Panc1 (cell line): ENCODE results near the gene AFG1L. TPM values are rescaled to one million over a fixed set of nuclear protein-coding genes. Genes with fewer than 3 reads are reported as not detected.

Experiments used
- ATAC-seq: fragments of 200-7000 bp; cut with Tn5 transposase; 2 replicates; pipeline ENCODE4 v1.9.1; 2020; ENCODE audit warnings: mild to moderate bottlenecking, moderate library complexity
- BruUV-seq: library from RNA; stranded (reverse); fragments of 400-500 nt; replicated peaks from 2 replicates; lab custom pipeline; 2021; lab: Mats Ljungman, UMichigan
- CTCF ChIA-PET: fragments of 300-600 bp; sonication (Branson Sonifier 250); formaldehyde crosslinking; loops from one replicate; lab custom pipeline; 2022; ENCODE audit warnings: antibody characterized with exemption; lab: Charles Lee
- POLR2A ChIA-PET: fragments of 300-600 bp; sonication (Branson Sonifier 250); formaldehyde crosslinking; loops from one replicate; lab custom pipeline; 2022; ENCODE audit warnings: antibody characterized with exemption; lab: Charles Lee
- DNase-seq: peaks from one replicate; pipeline ENCODE4 v3.0.0-alpha.2; 2010; ENCODE audit warnings: low read depth, low spot score
- H3K27ac ChIP-seq: 2 replicates; pipeline ENCODE4 v1.5.1; 2011; ENCODE audit warnings: mild to moderate bottlenecking, low read length, inconsistent platforms
- H3K27me3 ChIP-seq: fragments of 200-500 bp; sonication (Bioruptor generic); 2 replicates; pipeline ENCODE4 v1.6.0; 2014; ENCODE audit warnings: low read length, inconsistent platforms; ENCODE audit not compliant: control insufficient read depth, insufficient read depth
- H3K36me3 ChIP-seq: fragments of 200-500 bp; sonication (Bioruptor generic); 2 replicates; pipeline ENCODE4 v1.5.1; 2014; ENCODE audit warnings: inconsistent platforms, mild to moderate bottlenecking, low read length, moderate library complexity; ENCODE audit not compliant: control insufficient read depth, insufficient read depth
- H3K4me1 ChIP-seq: 2 replicates; pipeline ENCODE4 v1.5.1; 2011; ENCODE audit warnings: inconsistent platforms, mild to moderate bottlenecking, low read length, moderate library complexity; ENCODE audit not compliant: control insufficient read depth, insufficient read depth
- H3K4me3 ChIP-seq, 2 experiments: 2 replicates each; pipeline ENCODE4 v1.5.1; 2011 to 2012; ENCODE audit warnings: low read depth in 2 of 2, low read length in 2 of 2, mild to moderate bottlenecking in 2 of 2, inconsistent platforms in 1 of 2, moderate library complexity in 1 of 2
- H3K9me3 ChIP-seq: fragments of 200-500 bp; sonication (Bioruptor generic); 2 replicates; pipeline ENCODE4 v1.5.1; 2014; ENCODE audit warnings: low read depth, mild to moderate bottlenecking, inconsistent platforms, low read length, moderate library complexity; ENCODE audit not compliant: control insufficient read depth, insufficient read depth
- CTCF ChIP-seq: fragments of 450-650 bp; IDR thresholded peaks from 2 replicates; pipeline ENCODE4 v1.5.1; 2017; ENCODE audit warnings: mild to moderate bottlenecking
- POLR2AphosphoS5 ChIP-seq: IDR thresholded peaks from 2 replicates; pipeline ENCODE4 v1.6.1; 2012; ENCODE audit warnings: mild to moderate bottlenecking, low read depth, low read length, moderate library complexity
- REST ChIP-seq, 2 experiments: IDR thresholded peaks; 2 replicates each; pipeline ENCODE4 v1.6.1; 2011 to 2012; ENCODE audit warnings: low read depth in 2 of 2, control low read depth in 1 of 2, low read length in 1 of 2, mild to moderate bottlenecking in 1 of 2, moderate library complexity in 1 of 2; ENCODE audit not compliant: insufficient read depth in 1 of 2
- SIN3A ChIP-seq: IDR thresholded peaks from 2 replicates; pipeline ENCODE4 v1.6.1; 2012; ENCODE audit warnings: low read depth, mild to moderate bottlenecking, low read length, moderate library complexity, borderline replicate concordance; ENCODE audit not compliant: insufficient read depth
- TCF7L2 ChIP-seq: IDR thresholded peaks from 2 replicates; pipeline ENCODE4 v1.6.1; 2011; ENCODE audit warnings: mild to moderate bottlenecking, low read depth, low read length, inconsistent platforms
- in situ Hi-C: cut with HindIII; loops from 2 replicates; pipeline ENCODE4 v1.10.0; 2016; ENCODE audit warnings: low sequenced_read_pairs, low pct_unique_long_range_greater_than_20kb
- intact Hi-C: fragments of 100-400 bp; cut with micrococcal nuclease; formaldehyde crosslinking; loops from one replicate; pipeline ENCODE4 v1.10.0; 2022; ENCODE audit not compliant: unreplicated experiment
- total RNA-seq: library from RNA; stranded (reverse); gene quantifications from one replicate; pipeline ENCODE4 v1.2.1, GENCODE V29; 2021; ENCODE audit not compliant: unreplicated experiment

Gene AFG1L
- total RNA-seq, 1 experiment from 2014 or later = 12.4 TPM

- no TSS peak for BruUV-seq
- TF ChIP-seq CTCF = 0 out of 2 replicates have a peak, but pooled peaks have one; percentile 15
- TF ChIP-seq SIN3A = no peak
Observed at GRCh38 chr6:108453601-108454185, 158.8 kb downstream of the AFG1L start.

GRCh38 chr6:108454356-108454755 lies 159.5 kb downstream of the AFG1L start:
- CTCF ChIA-PET = no interaction called here
- no peak for TF ChIP-seq CTCF
- TF ChIP-seq REST (IDR thresholded peaks at IDR 0.05; ENCODE audit: insufficient read depth in 1 of 2, low read depth in 2 of 2, low read length in 1 of 2) = no peak
- TF ChIP-seq SIN3A = no peak
- no peak for TF ChIP-seq TCF7L2
- TF ChIP-seq POLR2AphosphoS5 = no peak
- H3K36me3 ChIP-seq = no peaks in the 10 kb centered on the region
- no TSS peak for BruUV-seq
- H3K4me3 ChIP-seq = no peak overlapping the region
- in situ Hi-C loops = no loop called here
- no peak for ATAC-seq
- intact Hi-C loops = no loop called here
- no peaks in the 10 kb centered on the region for H3K9me3 ChIP-seq
- H3K27ac ChIP-seq = no peak overlapping the region
- DNase-seq = no peak
- no peaks in the 10 kb centered on the region for H3K4me1 ChIP-seq
- POLR2A ChIA-PET = interaction anchor here (0.6 kb wide), 1 partner anchor 72 kb away, joined by 8 read pairs; no protein-coding TSS in a partner anchor
- no peaks in the 10 kb centered on the region for H3K27me3 ChIP-seq

More at GRCh38 chr6:108453601-108454185, 158.8 kb downstream of the AFG1L start:
- no peaks in the 10 kb centered on the region for H3K36me3 ChIP-seq
- intact Hi-C loops (no loop called here), in situ Hi-C loops (no loop called here)
- no peaks in the 10 kb centered on the region for H3K4me1 ChIP-seq
- H3K27ac ChIP-seq = no peak overlapping the region
- H3K9me3 ChIP-seq = no peaks in the 10 kb centered on the region
- ChIA-PET POLR2A (interaction anchor here (0.6 kb wide), 1 partner anchor 72 kb away, joined by 8 read pairs; no protein-coding TSS in a partner anchor), CTCF (no interaction called here)
- ATAC-seq = 0 out of 2 replicates have a peak, but pooled peaks have one; percentile 51
- H3K4me3 ChIP-seq = no peak overlapping the region
- DNase-seq = no peak
- H3K27me3 ChIP-seq = no peaks in the 10 kb centered on the region
